A549 (cell line): ENCODE measurements around the gene WNT7B. TPM values are rescaled to one million over a fixed set of nuclear protein-coding genes. Genes with fewer than 3 reads are reported as not detected.

Source experiments
- ATAC-seq, 2 experiments: fragments of 200-7000 bp in 1 of 2; fragments of >200 bp in 1 of 2; cut with Nextera tagmentation in 1 of 2; cut with Tn5 transposase in 1 of 2; 3 replicates each; pipeline versions ENCODE4 v1.8.0 to v1.9.1; 2018 to 2020; ENCODE audit warnings: mild to moderate bottlenecking in 1 of 2, moderate library complexity in 1 of 2
- CTCF ChIA-PET: fragments of 300-600 bp; sonication (Branson Sonifier 250); formaldehyde crosslinking; extraction: SDS; loops from one replicate; lab custom pipeline; 2021; ENCODE audit warnings: antibody characterized with exemption, inconsistent platforms; lab: Yijun Ruan, JAX
- POLR2A ChIA-PET: fragments of 350-600 bp; formaldehyde crosslinking; extraction: SDS; loops from one replicate; lab custom pipeline; 2021; ENCODE audit warnings: antibody characterized with exemption, inconsistent platforms; lab: Yijun Ruan, JAX
- DNase-seq, 2 experiments: peaks; one replicate each; pipeline versions ENCODE4 v3.0.0 to v3.0.0-alpha.2; 2011 to 2016; ENCODE audit warnings: low read depth in 1 of 2, low spot score in 1 of 2
- FAIRE-seq: peaks from 2 replicates; lab custom pipeline; 2011; peaks lifted over from hg19 to GRCh38; lab: Jason Lieb, UNC
- H3K27ac ChIP-seq, 2 experiments: fragments of >200 bp; sonication (Bioruptor Twin); formaldehyde crosslinking; 3 replicates each; pipeline ENCODE4 v1.5.1; 2016 to 2017
- H3K4me1 ChIP-seq: fragments of >200 bp; sonication (Bioruptor Twin); formaldehyde crosslinking; 3 replicates; pipeline ENCODE4 v1.6.1; 2016
- H3K4me2 ChIP-seq: fragments of >200 bp; sonication (Bioruptor Twin); formaldehyde crosslinking; 3 replicates; pipeline ENCODE4 v1.6.1; 2016
- H3K4me3 ChIP-seq: fragments of >200 bp; sonication (Bioruptor Twin); formaldehyde crosslinking; 3 replicates; pipeline ENCODE4 v1.5.1; 2016
- H3K9me3 ChIP-seq: fragments of >200 bp; sonication (Bioruptor Twin); formaldehyde crosslinking; 3 replicates; pipeline ENCODE4 v1.6.1; 2016
- BHLHE40 ChIP-seq: IDR thresholded peaks from 2 replicates; pipeline ENCODE4 v1.6.1; 2012; ENCODE audit warnings: low read depth, low read length, inconsistent platforms
- CBX2 ChIP-seq: fragments of 200-600 bp; sonication (generic); IDR thresholded peaks from 2 replicates; pipeline ENCODE4 v1.6.1; 2016; ENCODE audit warnings: low read depth, mild to moderate bottlenecking, borderline replicate concordance
- CBX8 ChIP-seq: fragments of 200-600 bp; sonication (generic); IDR thresholded peaks from 2 replicates; pipeline ENCODE4 v1.6.1; 2016
- CEBPB ChIP-seq, 2 experiments: fragments of >200 bp in 1 of 2; sonication (Bioruptor Twin) in 1 of 2; formaldehyde crosslinking in 1 of 2; IDR thresholded peaks; 2 replicates each; pipeline ENCODE4 v1.6.1; 2012 to 2016
- CHD2 ChIP-seq: fragments of 150-350 bp; IDR thresholded peaks from 2 replicates; pipeline ENCODE4 v1.6.1; 2014; ENCODE audit warnings: low read length; ENCODE audit not compliant: partially characterized antibody
- EHMT2 ChIP-seq: fragments of 200-600 bp; sonication (generic); IDR thresholded peaks from 2 replicates; pipeline ENCODE4 v1.6.1; 2016; ENCODE audit warnings: antibody characterized with exemption, low read depth, mild to moderate bottlenecking, moderate library complexity
- ESRRA ChIP-seq: fragments of 150-350 bp; IDR thresholded peaks from 2 replicates; pipeline ENCODE4 v1.6.1; 2014; ENCODE audit warnings: mild to moderate bottlenecking, low read length, borderline replicate concordance
- FOSL2 ChIP-seq, 2 experiments: fragments of 450-650 bp in 1 of 2; fragments of >200 bp in 1 of 2; sonication (Bioruptor Twin) in 1 of 2; formaldehyde crosslinking; IDR thresholded peaks; 2 replicates each; pipeline versions ENCODE4 v1.5.0 to v1.6.1; 2016 to 2020; ENCODE audit warnings: mild to moderate bottlenecking in 1 of 2, moderate library complexity in 1 of 2
- FOXS1 ChIP-seq: fragments of 250-450 bp; sonication (Bioruptor Pico); IDR thresholded peaks from 2 replicates; pipeline ENCODE4 v1.5.0; 2020; ENCODE audit warnings: mild to moderate bottlenecking, moderate library complexity
- GATA3 ChIP-seq: IDR thresholded peaks from 2 replicates; pipeline ENCODE4 v1.6.1; 2012; ENCODE audit warnings: borderline replicate concordance
- HEYL ChIP-seq: fragments of 250-450 bp; sonication (Bioruptor Pico); IDR thresholded peaks from 2 replicates; pipeline ENCODE4 v1.8.0; 2021; ENCODE audit warnings: mild to moderate bottlenecking, moderate library complexity
- HOXA7 ChIP-seq: fragments of 250-450 bp; sonication (Bioruptor Pico); IDR thresholded peaks from 2 replicates; pipeline ENCODE4 v1.5.0; 2020; ENCODE audit warnings: mild to moderate bottlenecking, moderate library complexity
- KDM1A ChIP-seq: fragments of 200-600 bp; sonication (generic); IDR thresholded peaks from 2 replicates; pipeline ENCODE4 v1.6.1; 2016; ENCODE audit warnings: low read depth, mild to moderate bottlenecking
- NR3C1 ChIP-seq: fragments of >200 bp; sonication (Bioruptor Twin); formaldehyde crosslinking; IDR thresholded peaks from 3 replicates; pipeline ENCODE4 v1.6.1; 2017
- PHF8 ChIP-seq: fragments of 200-600 bp; sonication (generic); IDR thresholded peaks from 2 replicates; pipeline ENCODE4 v1.6.1; 2016; ENCODE audit warnings: low read depth, mild to moderate bottlenecking, antibody characterized with exemption, moderate library complexity, borderline replicate concordance
- POLR2A ChIP-seq: IDR thresholded peaks from 2 replicates; pipeline ENCODE4 v1.6.1; 2012; ENCODE audit warnings: mild to moderate bottlenecking, low read length
- POLR2AphosphoS2 ChIP-seq: conservative IDR thresholded peaks from 2 replicates; pipeline ENCODE4 v1.6.1; 2012; ENCODE audit warnings: low read length, improper control_type of control experiment, inconsistent platforms
- RARB ChIP-seq: fragments of 250-450 bp; sonication (Bioruptor Pico); IDR thresholded peaks from 2 replicates; pipeline ENCODE4 v1.8.0; 2021; ENCODE audit warnings: mild to moderate bottlenecking, moderate library complexity
- SMC3 ChIP-seq: fragments of >200 bp; sonication (Bioruptor Twin); formaldehyde crosslinking; IDR thresholded peaks from 3 replicates; pipeline ENCODE4 v1.6.1; 2018; ENCODE audit warnings: inconsistent platforms
- TP53 ChIP-seq: fragments of 250-450 bp; sonication (Bioruptor Pico); IDR thresholded peaks from 2 replicates; pipeline ENCODE4 v1.5.0; 2021; ENCODE audit warnings: mild to moderate bottlenecking, moderate library complexity
- WGBS: methylation state at CpG from one replicate; pipeline ENCODE4 v1.1.6; 2017; ENCODE audit errors: missing lambda C conversion rate; 5-methylcytosine and 5-hydroxymethylcytosine counted together
- polyA plus RNA-seq, 4 experiments: library from polyadenylated mRNA; depleted of rRNA in 3 of 4; stranded (reverse); fragments of >200 nt; fragmentation: RNase III in 1 of 4; extraction: RNeasy Plus Mini Kit Qiagen cat#74134 plus additional on column Dnase treatment in 1 of 4; gene quantifications; 2 replicates in 3 of 4; 3 replicates in 1 of 4; pipeline ENCODE4 v1.2.3, GENCODE V29; 2011 to 2017
- TF ChIP-seq, protein P1 (sequence below): fragments of >200 bp; sonication (Bioruptor Twin); formaldehyde crosslinking; IDR thresholded peaks from 2 replicates; pipeline ENCODE4 v1.6.1; 2016
- TF ChIP-seq, protein P2 (sequence below): fragments of 150-350 bp; IDR thresholded peaks from 2 replicates; pipeline ENCODE4 v1.6.1; 2014; ENCODE audit warnings: low read depth, mild to moderate bottlenecking, low read length
- TF ChIP-seq, protein P3 (sequence below): fragments of 450-650 bp; IDR thresholded peaks from 2 replicates; pipeline ENCODE4 v1.6.1; 2014; ENCODE audit warnings: antibody characterized with exemption

WNT7B gene
- polyA plus RNA-seq, 2 of the 4 experiments (the other 2 are of a cell fraction) = 16.9 to 80.8 TPM

DNA sequence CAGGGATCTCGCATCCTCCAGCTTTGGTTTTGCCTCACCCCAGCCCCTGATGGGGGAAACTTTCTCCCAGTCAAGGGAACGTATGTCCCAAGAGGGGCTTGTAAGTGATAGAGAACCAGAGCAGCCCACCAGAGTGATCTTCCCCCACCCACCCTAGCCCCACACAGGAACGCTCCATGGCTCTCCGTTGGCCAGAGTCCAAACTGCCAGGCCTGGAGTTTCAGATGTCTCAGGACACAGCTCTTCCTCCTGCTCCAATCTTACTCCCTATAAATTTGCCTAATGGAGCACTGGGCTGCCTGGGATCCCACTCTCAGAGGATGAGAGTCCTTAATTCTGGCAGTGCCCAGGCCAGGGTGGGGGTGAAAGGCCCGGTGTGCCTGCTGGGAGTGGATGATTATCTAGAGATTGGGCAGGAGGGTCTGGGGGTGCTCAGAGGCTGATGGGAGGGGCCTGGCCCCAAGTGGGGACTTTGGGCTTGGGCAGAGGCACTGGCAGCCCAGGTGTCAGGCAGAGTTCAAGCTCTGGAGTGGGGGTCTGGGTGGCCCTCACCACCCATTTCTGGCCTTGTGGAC is 79.9 kb downstream of the WNT7B start (continued):
- no peak for TF ChIP-seq POLR2A
- TF ChIP-seq GATA3 = no peak
- no peak for TF ChIP-seq NR3C1
- no peak for TF ChIP-seq TP53
- TF ChIP-seq POLR2AphosphoS2 = no peak
- TF ChIP-seq, protein P1, sequence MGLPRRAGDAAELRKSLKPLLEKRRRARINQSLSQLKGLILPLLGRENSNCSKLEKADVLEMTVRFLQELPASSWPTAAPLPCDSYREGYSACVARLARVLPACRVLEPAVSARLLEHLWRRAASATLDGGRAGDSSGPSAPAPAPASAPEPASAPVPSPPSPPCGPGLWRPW = no peak
- no peak for TF ChIP-seq FOSL2 (IDR thresholded peaks at IDR 0.05)
- no peak for TF ChIP-seq FOSL2 (CRISPR knock-in tag; IDR thresholded peaks at IDR 0.05)

DNA sequence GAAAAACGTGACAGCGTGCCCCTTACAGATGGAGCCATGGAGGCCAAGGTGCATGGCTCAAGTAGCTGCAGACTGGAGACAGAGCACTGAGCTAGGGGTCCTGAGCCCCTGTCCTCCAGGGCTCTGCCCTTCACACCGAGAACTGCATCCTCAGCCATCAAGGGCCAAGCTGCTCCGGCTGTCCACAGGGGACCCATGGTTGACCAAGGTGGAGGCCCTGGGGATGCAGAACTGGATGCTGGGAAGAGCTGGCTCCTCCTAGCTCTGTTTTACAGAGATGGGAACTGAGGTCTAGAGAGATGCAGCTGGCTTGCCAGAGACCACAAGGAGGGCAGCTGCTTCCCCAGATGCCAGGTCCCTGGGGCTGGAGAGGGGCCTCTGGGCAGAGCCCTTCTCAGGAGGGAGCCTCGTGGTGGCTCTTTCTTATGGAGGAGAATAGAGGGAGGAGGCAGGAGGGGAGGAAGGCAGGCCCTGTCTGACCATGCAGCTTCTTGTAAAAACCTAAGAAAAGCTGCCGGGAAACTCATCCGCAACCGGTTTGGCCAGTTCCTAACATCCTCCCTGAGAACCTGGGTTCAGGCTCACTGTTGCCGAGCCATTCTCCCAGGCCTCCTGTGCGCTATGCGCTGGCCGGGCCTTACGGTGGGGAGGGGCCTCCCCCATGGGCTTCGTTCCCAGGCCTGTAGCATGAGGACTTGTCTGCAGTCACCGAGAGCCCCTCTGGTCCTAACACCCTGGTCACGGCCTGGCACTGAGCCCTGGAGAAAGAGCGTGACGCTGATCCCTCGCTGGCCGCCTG is 80.6 kb downstream of the WNT7B start:
- WGBS = 87% methylated on average over 18 of the region's 20 CpGs
- POLR2A ChIA-PET = no interaction called here
- no peak overlapping the region for H3K4me2 ChIP-seq
- no peak for TF ChIP-seq SMC3
- TF ChIP-seq BHLHE40 = no peak
- TF ChIP-seq POLR2AphosphoS2 = no peak
- TF ChIP-seq PHF8 = no peak
- TF ChIP-seq HOXA7 (CRISPR knock-in tag) = no peak
- no peak for TF ChIP-seq TP53
- no peak overlapping the region for H3K4me3 ChIP-seq
- CTCF ChIA-PET = interaction anchor here (1.9 kb wide), 1 partner anchor 33 kb away, joined by 8 read pairs; no protein-coding TSS in a partner anchor
- no peak overlapping the region for H3K27ac ChIP-seq
- no peaks in the 10 kb centered on the region for H3K9me3 ChIP-seq
- FAIRE-seq (no peak), ATAC-seq (no peak; a peak in 3 of 6 replicates), DNase-seq (no peak)
- H3K4me1 ChIP-seq = 0 out of 3 replicates have a peak, but pooled peaks cover 8% of the 10 kb centered on the region

DNA sequence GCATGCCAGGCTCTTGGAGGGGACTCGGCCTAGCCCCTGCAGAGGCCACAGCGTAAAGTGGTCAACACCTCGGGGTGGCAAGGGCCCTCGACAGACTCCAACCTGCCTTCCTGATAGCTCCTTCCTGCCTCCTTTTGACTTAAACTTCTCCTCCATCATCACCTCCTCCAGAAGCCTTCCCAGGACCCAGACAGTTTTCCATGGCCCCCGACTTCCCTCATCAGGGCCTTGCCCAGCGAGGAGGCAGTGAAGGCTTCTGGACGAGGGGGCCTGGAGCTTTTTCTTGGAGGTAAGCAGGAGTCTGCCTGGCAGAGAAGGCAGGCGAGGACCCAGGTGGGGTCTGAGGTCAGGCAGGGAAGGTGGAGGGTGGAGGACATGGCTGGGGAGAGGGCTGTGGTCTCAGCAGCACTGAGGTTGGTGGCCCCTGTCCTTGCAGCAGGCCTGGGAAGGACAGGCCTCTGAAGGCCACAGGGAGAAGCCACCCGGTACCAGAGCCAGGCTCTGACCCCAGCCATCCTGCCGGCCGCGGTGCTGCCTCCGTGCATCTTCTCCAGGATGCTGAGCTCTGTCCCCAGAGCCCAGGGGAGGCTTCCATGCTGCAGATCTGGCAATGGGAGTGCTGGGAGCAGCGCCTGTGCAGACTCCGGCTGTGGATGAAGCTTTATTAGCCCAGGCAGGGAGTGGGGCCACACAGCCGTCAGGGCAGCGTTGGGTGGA is 81.4 kb downstream of the WNT7B start:
- 0 out of 3 replicates have a peak, but pooled peaks cover 8% of the 10 kb centered on the region for H3K4me1 ChIP-seq
- no peak; a peak in 1 of 6 replicates for ATAC-seq
- CTCF ChIA-PET = interaction anchor here (1.0 to 1.9 kb wide), 3 partner anchors 32 to 100 kb away, joined by 3 to 8 read pairs (median 4); no protein-coding TSS in a partner anchor
- POLR2A ChIA-PET = no interaction called here
- H3K27ac ChIP-seq = no peak overlapping the region
- TF ChIP-seq CBX2 = no peak
- TF ChIP-seq, protein P1 = no peak
- TF ChIP-seq HOXA7 (CRISPR knock-in tag) = no peak
- no peak for TF ChIP-seq CHD2
- TF ChIP-seq, protein P2, sequence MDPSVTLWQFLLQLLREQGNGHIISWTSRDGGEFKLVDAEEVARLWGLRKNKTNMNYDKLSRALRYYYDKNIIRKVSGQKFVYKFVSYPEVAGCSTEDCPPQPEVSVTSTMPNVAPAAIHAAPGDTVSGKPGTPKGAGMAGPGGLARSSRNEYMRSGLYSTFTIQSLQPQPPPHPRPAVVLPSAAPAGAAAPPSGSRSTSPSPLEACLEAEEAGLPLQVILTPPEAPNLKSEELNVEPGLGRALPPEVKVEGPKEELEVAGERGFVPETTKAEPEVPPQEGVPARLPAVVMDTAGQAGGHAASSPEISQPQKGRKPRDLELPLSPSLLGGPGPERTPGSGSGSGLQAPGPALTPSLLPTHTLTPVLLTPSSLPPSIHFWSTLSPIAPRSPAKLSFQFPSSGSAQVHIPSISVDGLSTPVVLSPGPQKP = no peak
- TF ChIP-seq HEYL (CRISPR knock-in tag) = no peak
- no peak for TF ChIP-seq EHMT2
- TF ChIP-seq CBX8 = no peak
- no peak for TF ChIP-seq CEBPB (IDR thresholded peaks at IDR 0.05)
- TF ChIP-seq, protein P3, sequence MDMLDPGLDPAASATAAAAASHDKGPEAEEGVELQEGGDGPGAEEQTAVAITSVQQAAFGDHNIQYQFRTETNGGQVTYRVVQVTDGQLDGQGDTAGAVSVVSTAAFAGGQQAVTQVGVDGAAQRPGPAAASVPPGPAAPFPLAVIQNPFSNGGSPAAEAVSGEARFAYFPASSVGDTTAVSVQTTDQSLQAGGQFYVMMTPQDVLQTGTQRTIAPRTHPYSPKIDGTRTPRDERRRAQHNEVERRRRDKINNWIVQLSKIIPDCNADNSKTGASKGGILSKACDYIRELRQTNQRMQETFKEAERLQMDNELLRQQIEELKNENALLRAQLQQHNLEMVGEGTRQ = no peak
- no peak for TF ChIP-seq ESRRA
- TF ChIP-seq FOXS1 (CRISPR knock-in tag) = no peak
- TF ChIP-seq KDM1A = no peak
- TF ChIP-seq RARB (CRISPR knock-in tag) = no peak
- H3K4me3 ChIP-seq = no peak overlapping the region
- DNase-seq = no peak
- WGBS = 91% methylated on average over 15 of the region's 17 CpGs
- no peaks in the 10 kb centered on the region for H3K9me3 ChIP-seq
- no peak overlapping the region for H3K4me2 ChIP-seq
- FAIRE-seq = no peak
